ENCODE data around the gene C1orf122. TPM values are rescaled to one million over a fixed set of nuclear protein-coding genes. Genes with fewer than 3 reads are reported as not detected.

The C1orf122 gene
- total and polyA plus RNA-seq, 2 of the 13 experiments (the other 11 are each of a cell fraction or from before 2014, with no cell fraction given): 18.7 to 40.6 TPM

DNA sequence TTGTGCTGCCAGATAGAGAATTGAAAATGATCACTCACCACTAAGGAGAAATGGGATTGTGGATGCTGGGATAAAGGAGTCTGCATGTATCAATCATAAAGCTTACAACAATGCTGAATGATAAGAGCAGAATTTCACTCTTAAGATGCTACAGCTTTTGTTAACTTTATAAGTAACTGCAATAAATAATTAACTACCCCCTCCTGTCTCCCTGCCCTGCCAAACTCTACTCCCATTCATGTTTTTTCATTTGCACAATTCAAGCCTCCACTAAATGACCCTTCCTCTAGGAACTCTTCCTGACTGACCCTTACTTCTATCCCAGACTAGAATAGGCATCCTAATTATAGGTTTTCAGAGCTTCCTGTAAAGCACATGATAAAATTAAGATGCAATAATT, 36.9 kb downstream of the C1orf122 start (continued):
- TF ChIP-seq NR2F1 (CRISPR knock-in tag; IDR thresholded peaks at IDR 0.05): no peak
- no peak for TF ChIP-seq ZNF430 (CRISPR knock-in tag; IDR thresholded peaks at IDR 0.05)
- no peak for TF ChIP-seq SMYD3 (CRISPR knock-in tag; IDR thresholded peaks at IDR 0.05)
- TF ChIP-seq MEIS2 (CRISPR knock-in tag; IDR thresholded peaks at IDR 0.05): no peak

DNA sequence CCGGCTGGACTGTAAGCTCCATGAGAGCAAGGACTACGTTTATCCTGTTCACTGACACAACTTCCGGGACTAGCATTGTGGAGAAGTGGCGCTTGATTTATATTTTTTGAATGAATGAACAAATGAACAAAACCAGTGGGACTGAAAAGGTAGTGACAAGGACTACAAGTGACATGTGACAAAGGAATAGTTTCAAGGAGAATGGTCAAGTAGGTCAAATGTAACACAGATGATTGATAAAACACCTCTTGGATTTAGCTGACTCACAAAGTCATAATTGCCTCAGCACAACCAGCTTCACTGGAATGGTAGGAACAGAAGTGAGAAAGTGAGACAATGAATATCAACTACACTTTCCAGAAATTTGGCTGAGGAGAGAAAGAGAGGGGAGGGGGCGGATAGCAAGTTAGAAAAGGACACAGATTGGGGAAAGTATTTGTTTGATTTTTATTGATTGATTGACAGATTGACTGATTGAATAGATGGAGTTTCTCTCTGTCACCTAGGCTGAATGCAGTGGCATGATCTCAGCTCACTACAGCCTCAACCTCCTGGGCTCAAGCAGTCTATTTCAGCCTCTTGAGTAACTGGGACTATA, 37.6 kb downstream of the C1orf122 start:
- H3K36me3 ChIP-seq (replicated peaks in 1 of 2; ENCODE audit: control insufficient read depth in 1 of 2, insufficient read depth in 2 of 2, low read length in 2 of 2): peaks cover 7 to 19% of the 10 kb centered on the region in 2 experiments; a peak in 4 of 5 replicates
- no peak for DNase-seq (ENCODE audit: low spot score)
- no peak for TF ChIP-seq KLF15 (CRISPR knock-in tag; IDR thresholded peaks at IDR 0.05; ENCODE audit: borderline replicate concordance)
- no peak for TF ChIP-seq ZNF772 (CRISPR knock-in tag; IDR thresholded peaks at IDR 0.05)
- TF ChIP-seq, protein P1, sequence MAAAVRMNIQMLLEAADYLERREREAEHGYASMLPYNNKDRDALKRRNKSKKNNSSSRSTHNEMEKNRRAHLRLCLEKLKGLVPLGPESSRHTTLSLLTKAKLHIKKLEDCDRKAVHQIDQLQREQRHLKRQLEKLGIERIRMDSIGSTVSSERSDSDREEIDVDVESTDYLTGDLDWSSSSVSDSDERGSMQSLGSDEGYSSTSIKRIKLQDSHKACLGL (CRISPR knock-in tag; IDR thresholded peaks at IDR 0.05): no peak
- TF ChIP-seq SOX5 (CRISPR knock-in tag; IDR thresholded peaks at IDR 0.05; ENCODE audit: borderline replicate concordance): no peak
- TF ChIP-seq ERF (CRISPR knock-in tag; IDR thresholded peaks at IDR 0.05): no peak
- TF ChIP-seq CREB1 (IDR thresholded peaks at IDR 0.05): no peak
- no peak for TF ChIP-seq CREB1 (CRISPR knock-in tag; IDR thresholded peaks at IDR 0.05)
- no peak for TF ChIP-seq HMG20B (CRISPR knock-in tag; conservative IDR thresholded peaks at IDR 0.05)
- TF ChIP-seq, protein P2, sequence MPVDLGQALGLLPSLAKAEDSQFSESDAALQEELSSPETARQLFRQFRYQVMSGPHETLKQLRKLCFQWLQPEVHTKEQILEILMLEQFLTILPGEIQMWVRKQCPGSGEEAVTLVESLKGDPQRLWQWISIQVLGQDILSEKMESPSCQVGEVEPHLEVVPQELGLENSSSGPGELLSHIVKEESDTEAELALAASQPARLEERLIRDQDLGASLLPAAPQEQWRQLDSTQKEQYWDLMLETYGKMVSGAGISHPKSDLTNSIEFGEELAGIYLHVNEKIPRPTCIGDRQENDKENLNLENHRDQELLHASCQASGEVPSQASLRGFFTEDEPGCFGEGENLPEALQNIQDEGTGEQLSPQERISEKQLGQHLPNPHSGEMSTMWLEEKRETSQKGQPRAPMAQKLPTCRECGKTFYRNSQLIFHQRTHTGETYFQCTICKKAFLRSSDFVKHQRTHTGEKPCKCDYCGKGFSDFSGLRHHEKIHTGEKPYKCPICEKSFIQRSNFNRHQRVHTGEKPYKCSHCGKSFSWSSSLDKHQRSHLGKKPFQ (CRISPR knock-in tag; IDR thresholded peaks at IDR 0.05; ENCODE audit: insufficient replicate concordance): no peak
- TF ChIP-seq XRCC5 (optimal IDR thresholded peaks at IDR 0.05; ENCODE audit: low read length): no peak
- no peak for TF ChIP-seq NAIF1 (CRISPR knock-in tag; IDR thresholded peaks at IDR 0.05; ENCODE audit: borderline replicate concordance)
- no peak overlapping the region for H3K4me3 ChIP-seq (replicated peaks in 1 of 3; ENCODE audit: insufficient read depth in 1 of 3, low read depth in 2 of 3, low read length in 3 of 3)
- H2AFZ ChIP-seq (ENCODE audit: low read length): no peak overlapping the region
- CTCF ChIA-PET (ENCODE audit: low intra/inter-chr PET ratio, low total read pairs): no interaction called here
- no peaks in the 10 kb centered on the region for H3K9me3 ChIP-seq (ENCODE audit: low read length)
- BruUV-seq (replicated peaks): no TSS peak
- H3K27me3 ChIP-seq (ENCODE audit: control insufficient read depth in 1 of 2, insufficient read depth in 2 of 2, low read length in 2 of 2): no peaks in the 10 kb centered on the region; a peak in 1 of 5 replicates
- POLR2A ChIA-PET: interaction anchor here (1.2 kb wide), 1 partner anchor 14 kb away, joined by 3 read pairs; the partner anchor contains the start of gene MTF1
- no peak for FAIRE-seq
- intact Hi-C loops (cut with micrococcal nuclease; ENCODE audit: unreplicated experiment) (no loop called here), in situ Hi-C loops (cut with HindIII; ENCODE audit: extremely low pct_ligation_motif_present, low pct_unique_long_range_greater_than_20kb) (no loop called here)
- H3K9ac ChIP-seq (ENCODE audit: insufficient read depth, low read depth, low read length): no peak overlapping the region
- ATAC-seq: no peak
- H3K4me2 ChIP-seq (ENCODE audit: low read depth, low read length): no peak overlapping the region
- no peaks in the 10 kb centered on the region for H3K4me1 ChIP-seq (ENCODE audit: insufficient read depth, low read length)
- 76% methylated on average over 5 of the region's 5 CpGs for WGBS (ENCODE audit: low lambda C conversion rate)
- no peaks in the 10 kb centered on the region for H4K20me1 ChIP-seq (ENCODE audit: insufficient read depth, low read length)
- H3K27ac ChIP-seq (ENCODE audit: extremely low read length, insufficient read depth, low read length): no peak overlapping the region
- peaks cover 4% of the 10 kb centered on the region for H3K79me2 ChIP-seq (ENCODE audit: insufficient read depth, low read length)
